NCI-H1930 (cell line): ENCODE data around the gene POU6F2.

Experiments
- DNase-seq, 2 experiments: peaks; one replicate each; lab custom pipeline; 2025; lab: John Stamatoyannopoulos, UW

POU6F2 gene

GRCh38 chr7:39249635-39250152 is 272.0 kb downstream of the POU6F2 start:
- no peak for DNase-seq

GRCh38 chr7:39252916-39253315 is 275.2 kb downstream of the POU6F2 start:
- DNase-seq: no peak

- DNase-seq: peak in 1 of 2 experiments; percentile 8
These were observed 281.8 kb downstream of the POU6F2 start for GRCh38 chr7:39259391-39260003.

GRCh38 chr7:39260279-39260844 is 282.7 kb downstream of the POU6F2 start:
- no peak for DNase-seq

GRCh38 chr7:39261771-39262170 is 284.1 kb downstream of the POU6F2 start:
- DNase-seq: no peak

GRCh38 chr7:39265641-39266591 is 288.2 kb downstream of the POU6F2 start:
- DNase-seq: no peak

- DNase-seq: no peak
These were observed 291.3 kb downstream of the POU6F2 start for GRCh38 chr7:39269034-39269433.

GRCh38 chr7:39270018-39270417 is 292.3 kb downstream of the POU6F2 start:
- DNase-seq: no peak

GRCh38 chr7:39271402-39271801 is 293.7 kb downstream of the POU6F2 start:
- DNase-seq: no peak

GRCh38 chr7:39272111-39272510 is 294.4 kb downstream of the POU6F2 start:
- DNase-seq: no peak

- no peak for DNase-seq
These were observed 295.0 kb downstream of the POU6F2 start for GRCh38 chr7:39272691-39273090.

- DNase-seq: no peak
These were observed 302.6 kb downstream of the POU6F2 start for GRCh38 chr7:39280337-39280736.

- no peak for DNase-seq
These were observed 307.5 kb downstream of the POU6F2 start for GRCh38 chr7:39285256-39285655.

- DNase-seq: no peak
These were observed 310.6 kb downstream of the POU6F2 start for GRCh38 chr7:39288303-39288702.

GRCh38 chr7:39291628-39292410 is 314.1 kb downstream of the POU6F2 start:
- DNase-seq: no peak

- DNase-seq: no peak
These were observed 315.5 kb downstream of the POU6F2 start for GRCh38 chr7:39293056-39293823.

- DNase-seq: no peak
These were observed 316.3 kb downstream of the POU6F2 start for GRCh38 chr7:39294022-39294421.

- DNase-seq: no peak
These were observed 318.1 kb downstream of the POU6F2 start for GRCh38 chr7:39295796-39296195.

- no peak for DNase-seq
These were observed 322.0 kb downstream of the POU6F2 start for GRCh38 chr7:39299695-39300094.

- DNase-seq: no peak
These were observed 322.6 kb downstream of the POU6F2 start for GRCh38 chr7:39300276-39300675.

- no peak for DNase-seq
These were observed 323.8 kb downstream of the POU6F2 start for GRCh38 chr7:39301543-39301942.
